HL-60 (cell line): ENCODE results near the gene RUNX3.

Experiments used
- DNase-seq, 2 experiments: peaks; one replicate each; pipeline ENCODE4 v3.0.0-alpha.2; 2010 to 2020; ENCODE audit warnings: low read depth in 1 of 2, low spot score in 1 of 2
- H3K27ac ChIP-seq: fragments of 250-450 bp; sonication (Bioruptor Pico); replicated peaks from 2 replicates; pipeline ENCODE4 v1.5.1; 2020; ENCODE audit warnings: mild to moderate bottlenecking, moderate library complexity
- H3K27me3 ChIP-seq: fragments of 250-450 bp; sonication (Bioruptor Pico); 2 replicates; pipeline ENCODE4 v1.5.1; 2021; ENCODE audit warnings: mild to moderate bottlenecking, moderate library complexity; ENCODE audit not compliant: insufficient read depth, poor library complexity, severe bottlenecking
- H3K4me3 ChIP-seq: replicated peaks from 2 replicates; pipeline ENCODE4 v1.5.1; 2011; ENCODE audit warnings: mild to moderate bottlenecking, control low read depth, low read length; ENCODE audit not compliant: insufficient read depth
- GABPA ChIP-seq: IDR thresholded peaks from 2 replicates; pipeline ENCODE4 v1.6.1; 2012; ENCODE audit warnings: low read depth
- POLR2AphosphoS5 ChIP-seq: IDR thresholded peaks from 2 replicates; pipeline ENCODE4 v1.6.1; 2012; ENCODE audit warnings: low read depth
- SPI1 ChIP-seq: IDR thresholded peaks from 2 replicates; pipeline ENCODE4 v1.6.1; 2012; ENCODE audit warnings: low read depth, mild to moderate bottlenecking, borderline replicate concordance
- TF ChIP-seq, protein P1 (sequence below): IDR thresholded peaks from 2 replicates; pipeline ENCODE4 v1.6.1; 2012; ENCODE audit warnings: low read depth; ENCODE audit not compliant: insufficient replicate concordance
- TF ChIP-seq, protein P2 (sequence below): IDR thresholded peaks from one replicate; pipeline ENCODE4 v1.5.1; 2011; ENCODE audit warnings: low read length, control low read depth, inconsistent platforms; ENCODE audit not compliant: insufficient read depth

Gene RUNX3

DNA sequence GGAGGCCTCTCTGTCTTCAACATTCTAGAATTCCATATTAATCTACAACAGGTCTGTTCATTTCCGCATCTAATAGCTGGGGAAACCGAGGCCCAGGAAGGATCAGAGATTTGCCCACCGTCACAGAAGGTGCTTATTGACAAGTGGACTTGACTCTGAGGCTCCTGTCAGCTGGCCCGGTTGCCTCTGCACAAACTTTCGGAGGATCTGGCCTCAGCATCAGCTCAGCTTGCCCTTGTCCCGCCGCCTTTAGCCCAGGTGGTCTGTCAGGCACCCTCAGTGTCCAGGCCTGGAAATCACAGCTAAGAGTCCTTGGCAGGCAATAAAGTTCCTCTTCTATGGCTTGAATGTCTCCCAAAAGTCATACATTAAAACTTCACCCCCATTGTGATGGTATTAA lies 8.2 kb upstream of the RUNX3 start:
- no peak for TF ChIP-seq POLR2AphosphoS5
- TF ChIP-seq SPI1, result no peak
- TF ChIP-seq, protein P1, sequence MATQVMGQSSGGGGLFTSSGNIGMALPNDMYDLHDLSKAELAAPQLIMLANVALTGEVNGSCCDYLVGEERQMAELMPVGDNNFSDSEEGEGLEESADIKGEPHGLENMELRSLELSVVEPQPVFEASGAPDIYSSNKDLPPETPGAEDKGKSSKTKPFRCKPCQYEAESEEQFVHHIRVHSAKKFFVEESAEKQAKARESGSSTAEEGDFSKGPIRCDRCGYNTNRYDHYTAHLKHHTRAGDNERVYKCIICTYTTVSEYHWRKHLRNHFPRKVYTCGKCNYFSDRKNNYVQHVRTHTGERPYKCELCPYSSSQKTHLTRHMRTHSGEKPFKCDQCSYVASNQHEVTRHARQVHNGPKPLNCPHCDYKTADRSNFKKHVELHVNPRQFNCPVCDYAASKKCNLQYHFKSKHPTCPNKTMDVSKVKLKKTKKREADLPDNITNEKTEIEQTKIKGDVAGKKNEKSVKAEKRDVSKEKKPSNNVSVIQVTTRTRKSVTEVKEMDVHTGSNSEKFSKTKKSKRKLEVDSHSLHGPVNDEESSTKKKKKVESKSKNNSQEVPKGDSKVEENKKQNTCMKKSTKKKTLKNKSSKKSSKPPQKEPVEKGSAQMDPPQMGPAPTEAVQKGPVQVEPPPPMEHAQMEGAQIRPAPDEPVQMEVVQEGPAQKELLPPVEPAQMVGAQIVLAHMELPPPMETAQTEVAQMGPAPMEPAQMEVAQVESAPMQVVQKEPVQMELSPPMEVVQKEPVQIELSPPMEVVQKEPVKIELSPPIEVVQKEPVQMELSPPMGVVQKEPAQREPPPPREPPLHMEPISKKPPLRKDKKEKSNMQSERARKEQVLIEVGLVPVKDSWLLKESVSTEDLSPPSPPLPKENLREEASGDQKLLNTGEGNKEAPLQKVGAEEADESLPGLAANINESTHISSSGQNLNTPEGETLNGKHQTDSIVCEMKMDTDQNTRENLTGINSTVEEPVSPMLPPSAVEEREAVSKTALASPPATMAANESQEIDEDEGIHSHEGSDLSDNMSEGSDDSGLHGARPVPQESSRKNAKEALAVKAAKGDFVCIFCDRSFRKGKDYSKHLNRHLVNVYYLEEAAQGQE, result no peak
- TF ChIP-seq, protein P2, sequence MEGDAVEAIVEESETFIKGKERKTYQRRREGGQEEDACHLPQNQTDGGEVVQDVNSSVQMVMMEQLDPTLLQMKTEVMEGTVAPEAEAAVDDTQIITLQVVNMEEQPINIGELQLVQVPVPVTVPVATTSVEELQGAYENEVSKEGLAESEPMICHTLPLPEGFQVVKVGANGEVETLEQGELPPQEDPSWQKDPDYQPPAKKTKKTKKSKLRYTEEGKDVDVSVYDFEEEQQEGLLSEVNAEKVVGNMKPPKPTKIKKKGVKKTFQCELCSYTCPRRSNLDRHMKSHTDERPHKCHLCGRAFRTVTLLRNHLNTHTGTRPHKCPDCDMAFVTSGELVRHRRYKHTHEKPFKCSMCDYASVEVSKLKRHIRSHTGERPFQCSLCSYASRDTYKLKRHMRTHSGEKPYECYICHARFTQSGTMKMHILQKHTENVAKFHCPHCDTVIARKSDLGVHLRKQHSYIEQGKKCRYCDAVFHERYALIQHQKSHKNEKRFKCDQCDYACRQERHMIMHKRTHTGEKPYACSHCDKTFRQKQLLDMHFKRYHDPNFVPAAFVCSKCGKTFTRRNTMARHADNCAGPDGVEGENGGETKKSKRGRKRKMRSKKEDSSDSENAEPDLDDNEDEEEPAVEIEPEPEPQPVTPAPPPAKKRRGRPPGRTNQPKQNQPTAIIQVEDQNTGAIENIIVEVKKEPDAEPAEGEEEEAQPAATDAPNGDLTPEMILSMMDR, result no peak
- TF ChIP-seq GABPA, result no peak
- DNase-seq, result no peak
- no peaks in the 10 kb centered on the region for H3K27me3 ChIP-seq
- H3K4me3 ChIP-seq, result no peak overlapping the region
- H3K27ac ChIP-seq, result no peak overlapping the region

DNA sequence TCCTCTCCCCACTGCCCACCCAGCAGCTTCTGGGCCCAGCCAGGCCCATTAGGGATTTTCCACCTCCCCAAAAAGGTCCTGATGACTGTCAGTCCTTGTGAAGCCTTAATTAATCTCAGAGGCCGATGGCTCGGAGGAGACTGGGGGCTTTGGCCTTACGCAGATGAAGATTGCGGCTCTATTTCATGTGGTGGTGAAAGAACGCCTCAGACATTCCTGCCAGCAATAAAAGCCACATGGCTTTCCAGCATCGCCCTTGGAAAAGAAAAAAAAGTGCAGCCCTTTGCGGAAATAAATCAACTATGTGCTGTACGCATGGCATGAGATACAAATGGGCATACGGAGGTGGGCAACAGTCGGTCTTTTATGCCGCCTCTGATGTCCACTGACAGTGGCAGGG lies 6.6 kb upstream of the RUNX3 start:
- H3K27me3 ChIP-seq, result no peaks in the 10 kb centered on the region
- no peak overlapping the region for H3K27ac ChIP-seq
- TF ChIP-seq, protein P1, result no peak
- no peak for TF ChIP-seq SPI1

DNA sequence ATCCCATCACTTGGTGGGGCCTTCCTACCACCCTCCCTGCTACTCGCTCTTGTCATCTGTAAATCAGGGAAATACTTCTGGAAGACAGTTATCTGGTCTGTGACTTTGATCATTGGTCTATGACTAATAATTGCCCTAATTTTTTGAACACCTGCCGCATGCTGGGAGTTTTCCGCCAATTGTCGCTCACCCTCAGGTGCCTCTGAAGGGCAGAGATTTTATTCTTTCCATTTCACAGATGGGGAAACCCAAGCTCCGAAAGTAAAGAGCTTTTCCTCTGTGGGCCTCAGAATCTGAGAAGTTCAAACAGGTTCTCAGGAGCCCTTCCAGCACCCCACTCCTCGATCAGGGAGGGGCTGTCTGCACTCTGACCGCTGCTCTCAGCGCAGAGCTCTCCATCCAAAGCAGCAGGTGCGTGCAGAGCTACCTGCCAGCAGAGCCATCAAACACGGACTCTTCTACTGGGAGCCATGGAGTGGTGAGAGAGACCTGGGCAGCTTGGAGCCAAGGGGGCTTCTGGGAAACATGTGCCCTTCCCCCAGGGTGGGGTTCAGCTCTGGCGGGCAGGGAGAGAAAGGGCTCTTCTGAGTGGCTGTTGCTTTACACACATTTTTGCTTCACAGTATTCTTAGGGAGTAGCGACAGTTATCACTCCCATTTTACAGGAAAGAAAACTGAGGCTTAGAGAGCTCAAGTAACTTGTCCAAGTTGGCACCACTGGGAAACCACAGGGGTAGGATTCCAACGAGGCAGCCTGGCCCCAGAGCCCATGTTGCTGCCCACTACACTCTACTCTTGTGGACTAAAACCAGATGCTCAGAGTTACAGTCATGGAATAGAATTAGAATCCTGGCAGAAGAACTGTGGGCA lies 5.8 kb upstream of the RUNX3 start:
- Histone ChIP-seq H3K27ac (no peak overlapping the region), H3K27me3 (no peaks in the 10 kb centered on the region), H3K4me3 (no peak overlapping the region)
- TF ChIP-seq GABPA (no peak), POLR2AphosphoS5 (no peak), SPI1 (no peak)
- TF ChIP-seq, protein P1, result no peak
- TF ChIP-seq, protein P2, result no peak
- DNase-seq, result no peak

More for the DNA sequence above, 6.6 kb upstream of the RUNX3 start:
- H3K4me3 ChIP-seq, result no peak overlapping the region
- DNase-seq, result no peak
